Measurements from ENCODE around the gene TGFA.

- TF ChIP-seq EZH2 (IDR thresholded peaks at IDR 0.05; ENCODE audit: insufficient read depth, poor library complexity, severe bottlenecking) (no peak), EZH2phosphoT487 (IDR thresholded peaks at IDR 0.05; ENCODE audit: insufficient read depth, low read depth) (no peak)
These were observed 111.1 kb downstream of the TGFA start for GRCh38 chr2:70442301-70443077.
